Activated T-cell treated with anti-CD3 and anti-CD28 coated beads, Interleukin-2, amount 50 U/mL, for 48 hours (primary cell): ENCODE data around the gene PPARA.
A peak's percentile ranks its signal among the peaks of the same experiment; 100 is the strongest.

Source experiments
- DNase-seq, 2 experiments: peaks; one replicate each; pipeline ENCODE4 v3.0.0-alpha.2; 2020

Gene PPARA

DNA sequence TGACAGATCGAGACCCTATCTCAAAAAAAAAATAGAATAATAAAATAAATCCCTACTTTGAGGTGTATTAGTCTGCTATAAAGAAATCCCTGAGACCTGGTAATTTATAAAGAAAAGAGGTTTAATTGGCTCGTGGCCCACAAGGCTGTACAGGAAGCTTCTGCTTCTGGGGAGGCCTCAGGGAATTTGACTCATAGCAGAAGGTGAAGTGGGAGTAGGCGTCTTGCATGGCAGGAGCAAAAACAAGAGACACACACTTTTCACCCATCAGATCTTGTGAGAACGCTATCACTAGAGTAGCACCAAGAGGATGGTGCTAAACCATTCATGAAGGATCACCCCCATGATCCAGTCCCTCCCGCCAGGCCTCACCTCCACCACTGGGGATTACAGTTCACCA, 70.6 kb downstream of the PPARA start:
- DNase-seq = peak; percentile 33 to 34

DNA sequence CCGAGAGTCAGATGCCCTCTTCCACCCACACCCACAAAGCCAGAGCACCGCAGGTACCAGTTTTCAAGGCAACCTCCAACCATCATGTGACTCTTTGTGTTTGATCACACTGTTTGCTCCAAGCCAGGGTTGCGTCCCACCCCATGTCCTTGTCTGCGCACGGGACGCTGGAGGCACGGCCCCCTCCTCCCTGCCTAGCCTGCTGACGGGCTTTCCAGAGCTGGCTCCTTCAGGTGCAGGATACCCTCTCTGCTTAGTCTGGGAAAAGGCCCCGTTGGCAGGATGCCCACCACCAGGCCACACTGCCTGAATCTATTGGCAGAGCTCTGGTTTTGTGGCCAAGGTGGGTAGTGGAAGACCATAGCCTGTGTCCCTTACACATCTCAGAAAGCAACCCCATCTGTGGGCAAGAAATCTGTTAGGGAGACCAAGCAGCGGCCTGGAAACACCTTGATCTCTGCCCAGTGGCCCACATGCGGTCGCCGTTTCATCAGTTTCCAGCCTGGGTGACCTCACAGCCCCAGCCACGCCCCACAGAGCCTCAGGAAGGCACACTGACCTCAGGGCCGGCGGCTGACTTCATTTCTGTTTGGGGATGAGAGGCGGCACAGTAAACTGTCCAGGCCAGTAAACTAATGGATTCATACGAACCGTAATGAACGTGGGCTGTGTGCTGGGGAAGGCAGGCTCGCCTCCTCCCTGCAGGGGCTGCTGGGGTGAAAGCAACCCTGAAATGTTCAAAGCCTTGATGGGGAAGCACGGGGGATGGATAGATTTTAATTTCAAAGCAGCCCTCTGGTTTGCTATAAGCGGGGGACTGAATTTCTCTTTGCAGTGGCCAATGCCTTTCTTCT, 73.9 kb downstream of the PPARA start:
- no peak for DNase-seq

DNA sequence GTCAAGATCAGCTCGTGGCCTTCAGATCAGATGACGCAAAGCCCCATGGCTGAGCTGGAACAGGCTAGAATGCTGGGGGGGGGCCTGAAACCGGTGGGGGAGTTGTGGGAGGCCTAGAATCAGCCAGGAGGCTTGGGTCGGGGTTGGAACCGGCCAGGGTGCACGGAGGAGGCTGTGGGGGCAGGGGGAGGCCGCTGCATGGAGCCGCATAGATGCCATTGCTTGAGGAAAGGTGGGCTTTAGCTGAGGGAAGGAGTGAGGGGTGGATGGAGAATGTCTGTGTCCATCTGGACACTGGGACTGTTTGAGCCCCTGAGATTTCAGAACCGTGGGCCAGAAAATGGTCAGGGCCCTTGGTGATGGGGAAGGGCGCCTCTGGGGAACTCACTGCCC, 74.6 kb downstream of the PPARA start:
- no peak for DNase-seq

DNA sequence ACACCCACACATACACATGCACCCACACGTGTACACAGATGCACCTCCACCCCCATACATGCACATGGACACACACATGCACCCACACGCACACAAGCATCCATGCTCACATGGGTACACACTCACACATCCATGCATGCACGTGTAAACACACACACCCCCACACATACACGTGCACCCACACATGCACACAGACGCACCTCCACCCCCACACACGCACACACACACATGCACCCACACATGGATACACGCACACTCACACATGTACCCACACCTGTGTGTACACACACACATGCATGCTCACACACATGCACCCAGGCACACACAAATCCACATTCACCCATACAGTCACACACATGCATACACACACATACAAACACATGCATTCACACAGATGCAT, 75.3 kb downstream of the PPARA start:
- DNase-seq = no peak

DNA sequence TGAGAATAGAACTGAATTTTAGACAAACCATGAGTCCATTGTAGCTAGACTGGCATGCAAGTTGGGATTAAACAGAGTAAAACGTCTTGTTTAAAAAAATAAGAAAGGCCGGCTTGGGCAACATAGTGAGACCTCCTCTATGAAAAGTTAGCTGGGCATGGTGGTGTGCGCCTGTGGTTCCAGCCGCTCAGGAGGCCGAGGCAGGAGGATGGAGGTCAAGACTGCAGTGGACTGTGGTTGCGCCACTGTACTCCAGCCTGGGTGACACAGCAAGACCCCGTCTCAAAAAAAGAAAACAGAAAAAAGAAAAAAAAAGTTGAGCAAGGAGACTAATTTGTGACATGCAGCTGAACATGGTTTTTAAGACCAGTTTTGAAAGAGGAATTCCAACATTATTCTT, 76.3 kb downstream of the PPARA start:
- DNase-seq = no peak

DNA sequence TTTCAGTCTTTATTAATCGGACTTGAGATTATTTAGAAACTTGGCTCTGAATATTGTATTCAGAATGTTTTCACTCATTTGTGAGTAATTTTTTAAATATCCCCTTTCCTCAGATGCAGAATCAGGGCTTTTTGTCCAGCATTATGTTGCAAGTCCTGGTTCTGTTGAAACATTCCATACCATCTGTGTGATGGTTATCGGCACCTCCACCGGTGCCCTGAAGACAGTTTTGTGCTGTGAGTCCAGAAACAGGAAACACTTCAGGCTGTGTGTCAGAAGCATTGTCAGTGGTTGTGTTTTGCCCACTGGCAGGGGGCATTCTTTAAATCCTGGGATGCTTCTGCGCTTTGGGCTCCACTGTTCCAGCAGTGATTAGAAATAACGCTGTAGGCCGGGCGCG, 79.4 kb downstream of the PPARA start:
- DNase-seq = no peak

DNA sequence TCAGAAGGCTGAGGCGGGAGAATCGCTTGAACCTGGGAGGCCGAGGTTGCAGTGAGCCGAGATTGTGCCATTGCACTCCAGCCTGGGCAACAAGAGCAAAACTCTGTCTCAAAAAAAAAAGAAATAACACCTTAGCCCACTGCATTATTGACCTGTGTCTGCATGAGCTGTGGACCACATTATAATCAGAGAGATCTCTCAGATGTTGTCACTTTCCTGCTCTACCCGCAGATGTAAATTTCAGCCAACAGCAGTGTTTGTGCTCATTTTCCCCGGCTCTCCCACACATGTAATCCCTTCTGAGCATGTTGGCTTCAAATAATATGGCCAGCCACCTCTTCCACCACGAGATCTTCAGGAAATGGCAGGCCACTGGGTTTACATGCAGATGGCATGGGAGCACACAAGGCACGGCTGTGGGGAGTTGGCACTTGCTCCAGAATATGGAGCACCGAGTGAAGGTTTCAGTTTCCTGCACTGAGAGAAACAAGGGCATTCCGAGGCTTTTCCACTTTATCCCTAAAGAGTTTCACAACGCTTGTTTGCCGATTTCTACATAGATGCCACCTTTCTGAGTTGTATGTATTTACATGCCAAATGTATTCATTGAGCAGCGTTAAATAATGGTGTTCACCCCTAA, 80.1 kb downstream of the PPARA start:
- DNase-seq = no peak

DNA sequence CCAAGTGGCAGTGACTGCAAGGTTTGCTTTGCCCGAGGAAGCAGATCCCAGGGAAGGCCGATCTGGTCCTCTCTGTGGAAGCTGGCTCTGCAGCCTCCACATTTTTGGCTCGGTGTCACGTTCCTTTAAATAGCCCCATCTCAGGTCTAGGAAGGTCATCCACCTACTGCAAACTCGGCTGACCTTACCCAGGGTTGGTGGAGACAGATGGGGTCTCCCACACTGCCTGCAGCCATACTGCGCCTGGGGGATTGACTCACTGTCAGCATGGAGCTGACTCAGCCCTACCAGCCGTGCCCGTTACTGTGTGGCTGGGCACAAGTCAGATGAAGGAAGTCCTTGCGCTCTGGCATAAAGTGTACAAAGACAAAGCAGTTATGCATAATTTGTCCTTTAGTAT, 82.9 kb downstream of the PPARA start:
- DNase-seq = no peak

DNA sequence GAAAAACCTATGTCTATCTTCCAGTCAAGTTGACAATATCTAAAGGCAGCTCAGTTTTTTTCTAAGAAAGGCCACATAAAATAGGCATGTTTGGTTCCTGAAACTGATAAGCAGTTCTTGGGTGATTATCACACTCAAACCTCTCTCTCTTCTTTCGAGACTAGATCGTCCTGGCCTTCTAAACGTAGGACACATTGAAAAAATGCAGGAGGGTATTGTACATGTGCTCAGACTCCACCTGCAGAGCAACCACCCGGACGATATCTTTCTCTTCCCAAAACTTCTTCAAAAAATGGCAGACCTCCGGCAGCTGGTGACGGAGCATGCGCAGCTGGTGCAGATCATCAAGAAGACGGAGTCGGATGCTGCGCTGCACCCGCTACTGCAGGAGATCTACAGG, 84.6 kb downstream of the PPARA start:
- no peak for DNase-seq

DNA sequence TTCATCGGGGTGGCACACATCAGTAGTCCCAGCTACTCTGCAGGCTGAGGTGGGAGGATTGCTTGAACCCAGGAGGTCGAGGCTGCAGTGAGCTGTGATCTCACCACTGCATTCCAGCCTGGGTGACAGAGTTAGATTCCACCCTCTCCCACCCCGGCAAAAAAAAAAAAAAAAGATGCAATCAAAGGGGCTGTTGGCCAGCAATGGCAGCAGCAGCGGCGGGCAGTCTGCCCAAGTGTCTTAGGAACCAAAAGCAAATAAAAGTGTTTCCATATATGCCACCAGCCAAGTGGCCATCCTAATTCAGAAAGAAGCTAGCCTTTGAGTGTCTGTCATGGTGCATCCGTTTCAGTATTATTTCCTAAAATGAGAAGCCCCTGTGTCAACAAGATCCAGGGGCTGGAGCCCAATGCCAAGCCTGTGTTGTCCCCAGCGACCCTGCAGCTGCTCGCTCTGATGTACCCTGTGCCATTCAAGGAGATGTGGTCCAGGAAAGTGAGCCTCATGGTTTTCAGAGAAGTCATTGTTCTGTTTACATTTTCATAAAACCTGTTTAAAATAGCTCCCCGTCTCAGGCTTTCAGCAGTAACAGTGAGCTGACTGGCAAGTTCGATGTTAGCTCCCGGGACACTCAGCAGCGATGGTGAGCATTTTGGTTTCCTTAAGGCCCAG, 87.3 kb downstream of the PPARA start:
- no peak for DNase-seq

DNA sequence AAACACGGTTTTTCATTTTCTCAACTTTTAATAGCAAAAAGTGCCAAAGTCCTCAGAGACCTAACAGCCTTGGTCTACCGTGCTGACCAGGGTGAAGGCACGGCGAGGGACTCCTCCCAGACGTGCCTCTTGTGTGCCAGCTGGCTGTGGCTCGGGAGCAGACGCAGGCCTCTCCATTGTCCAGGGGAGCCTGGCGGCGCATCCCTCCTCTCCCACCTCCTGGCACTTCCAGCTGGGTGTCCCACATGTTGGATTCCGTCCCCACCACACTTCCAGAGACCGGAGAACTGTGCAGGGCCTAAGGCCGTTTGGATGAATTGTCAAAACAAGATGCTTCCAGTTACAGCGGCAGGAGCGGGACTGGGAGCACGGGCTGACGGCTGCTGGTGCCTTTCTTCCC, 88.2 kb downstream of the PPARA start:
- DNase-seq = no peak

DNA sequence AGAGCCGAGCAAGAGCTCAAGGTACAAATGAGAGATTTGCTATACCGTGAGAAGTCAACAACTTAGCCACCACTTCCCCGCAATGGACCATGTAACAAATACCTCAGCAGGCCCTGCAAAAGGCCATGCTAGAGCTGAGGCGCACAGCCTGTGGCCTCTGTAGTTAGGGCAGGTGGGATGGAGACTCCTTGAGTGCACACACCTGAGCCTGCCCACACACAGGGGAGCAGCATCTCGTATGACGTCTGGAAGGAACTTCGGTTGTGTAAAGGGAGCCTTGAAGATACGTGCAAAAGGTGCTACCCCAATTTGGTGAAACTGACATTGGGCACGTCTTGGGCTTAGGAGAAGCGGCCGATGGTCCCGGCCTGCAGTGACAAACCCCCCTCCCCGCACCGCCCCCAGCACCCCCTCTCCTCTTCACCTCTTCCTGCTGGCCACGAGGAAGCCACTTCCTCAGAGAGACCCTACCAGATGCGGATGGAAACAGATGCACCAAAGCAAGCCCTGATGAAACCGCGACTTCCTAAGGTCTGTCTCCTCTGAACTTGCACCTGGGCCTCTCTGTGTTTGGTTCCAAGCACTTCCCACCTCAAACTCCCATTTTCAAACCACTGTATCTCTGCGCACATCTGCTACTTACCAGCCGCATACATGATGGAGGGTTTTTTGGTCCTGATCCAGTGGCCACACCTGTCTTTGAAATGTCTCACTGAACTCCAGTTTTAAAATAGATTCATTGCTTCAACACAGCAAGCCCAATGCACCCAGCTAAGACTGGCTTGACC, 89.1 kb downstream of the PPARA start:
- no peak for DNase-seq

DNA sequence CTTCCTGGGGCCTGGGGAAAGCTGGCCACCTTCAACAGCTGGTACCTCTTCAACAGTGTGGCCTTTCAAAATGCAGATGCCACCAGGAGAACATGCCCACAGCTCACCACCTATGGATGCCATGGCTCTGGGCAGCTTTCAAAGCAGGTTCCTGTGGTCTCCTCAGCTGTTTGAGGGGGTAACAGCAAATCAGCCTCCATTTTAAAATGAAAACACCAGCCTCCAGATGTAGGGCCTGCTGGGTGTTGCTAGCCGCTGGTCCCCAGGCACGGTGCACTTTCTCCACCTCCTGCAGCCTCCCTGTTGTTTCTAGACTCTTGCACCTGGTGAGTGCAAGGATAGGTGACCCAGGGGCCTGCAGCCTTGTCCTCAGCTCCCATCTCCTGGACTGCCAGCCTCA, 89.7 kb downstream of the PPARA start:
- DNase-seq = no peak

DNA sequence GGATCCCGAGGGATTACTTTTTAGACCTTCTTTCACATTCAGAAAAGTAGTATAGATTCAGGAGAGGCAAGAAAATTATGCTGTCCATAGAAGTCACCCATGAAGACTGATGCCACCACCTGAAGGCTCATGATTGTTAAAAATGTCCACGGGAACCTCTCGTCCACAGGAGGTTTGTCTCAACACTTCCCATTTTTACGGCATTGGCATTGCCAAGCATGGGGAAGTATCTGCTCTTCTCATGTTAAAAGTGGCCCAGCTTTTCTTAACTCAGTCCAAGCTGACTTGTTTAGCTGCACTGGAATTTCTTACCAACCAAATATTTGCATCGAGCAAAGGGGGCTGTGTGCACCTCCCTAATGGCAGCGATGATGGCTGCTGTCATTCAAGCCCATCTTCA, 90.2 kb downstream of the PPARA start:
- no peak for DNase-seq

DNA sequence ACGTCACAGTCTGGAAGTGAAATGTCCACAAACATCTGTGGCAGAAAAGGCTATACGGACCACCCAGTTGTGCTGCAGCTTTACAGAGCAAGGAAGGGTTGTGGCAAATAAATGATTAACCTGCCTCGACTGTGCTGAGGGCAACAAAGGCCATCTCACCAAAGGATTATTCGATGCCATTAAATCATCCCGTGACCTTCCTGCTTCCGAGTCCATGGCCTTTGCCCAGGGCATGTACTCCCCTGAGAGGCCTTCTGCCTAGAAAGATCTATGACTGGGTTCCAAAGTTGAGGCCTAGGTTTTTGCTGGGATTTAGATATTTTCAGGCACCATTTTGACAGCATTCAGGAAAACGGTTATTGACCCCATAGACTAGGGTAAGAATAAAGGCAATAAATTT, 90.6 kb downstream of the PPARA start:
- DNase-seq = no peak

DNA sequence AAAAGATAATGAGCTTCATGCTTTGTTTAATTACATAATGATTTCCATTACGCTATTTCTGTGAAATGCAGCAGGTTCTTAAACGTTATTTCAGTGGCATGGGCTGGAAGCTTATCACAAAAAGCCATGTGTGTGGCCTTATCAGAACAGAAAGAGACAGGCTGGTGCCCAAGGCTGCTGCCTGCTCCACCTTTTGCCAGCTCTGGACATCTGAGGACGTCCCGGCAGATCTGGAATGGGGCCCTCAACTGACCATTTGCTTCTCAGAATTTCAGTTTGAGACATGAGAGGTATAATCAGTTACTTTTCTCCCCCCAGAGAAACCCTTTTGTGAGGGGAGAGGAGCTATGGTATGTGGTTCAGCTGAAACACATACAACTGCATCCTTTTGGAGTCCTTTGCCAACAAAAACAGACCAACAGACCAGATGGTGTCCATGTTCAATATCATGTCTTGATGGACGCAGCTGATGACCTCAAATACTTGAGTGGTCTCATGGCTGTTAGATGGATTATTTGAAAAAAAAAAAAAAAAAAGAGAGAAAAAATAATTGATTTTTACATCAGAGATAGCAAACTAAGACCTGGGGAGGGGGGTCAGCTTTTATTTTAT, 91.2 kb downstream of the PPARA start:
- DNase-seq = no peak

DNA sequence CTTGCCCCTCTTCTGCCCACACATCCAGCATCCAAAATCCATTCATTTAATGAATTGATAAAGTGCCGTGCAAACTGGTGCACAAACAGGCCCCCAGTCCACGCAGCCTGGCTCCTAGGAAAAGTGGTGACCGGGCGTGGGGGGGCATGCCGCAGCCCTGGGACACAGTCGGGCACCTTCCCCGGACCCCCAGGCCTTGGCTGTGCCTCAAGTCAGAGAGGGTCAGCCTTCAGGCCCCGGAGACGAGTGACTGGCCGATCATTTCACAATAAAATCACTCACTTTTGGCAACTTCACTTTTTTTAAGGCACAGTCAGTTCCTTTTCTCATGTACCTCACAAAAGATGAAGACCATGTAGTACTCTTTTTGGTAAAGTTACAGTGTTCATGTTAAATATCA, 91.8 kb downstream of the PPARA start:
- DNase-seq = no peak

DNA sequence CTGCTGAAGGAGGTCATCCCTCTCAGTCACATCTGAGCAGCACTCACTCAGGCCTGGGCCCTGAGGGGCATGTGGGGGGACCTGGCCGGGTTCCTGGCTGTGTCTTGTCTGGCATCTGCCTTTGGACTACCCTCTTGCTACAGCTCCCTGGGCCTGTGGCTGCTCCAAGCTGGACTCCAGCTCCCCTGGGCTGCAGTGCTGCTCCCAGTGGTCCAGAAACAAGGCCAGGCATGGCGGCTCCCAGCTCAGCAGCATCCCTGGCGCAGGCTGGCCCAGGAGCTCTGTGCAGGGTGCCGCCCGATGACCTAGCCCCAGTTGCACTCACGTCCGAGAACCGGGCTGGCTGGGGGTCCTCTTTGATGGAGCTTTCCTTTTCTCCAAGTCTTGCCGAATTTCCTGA, 94.4 kb downstream of the PPARA start:
- DNase-seq = no peak

DNA sequence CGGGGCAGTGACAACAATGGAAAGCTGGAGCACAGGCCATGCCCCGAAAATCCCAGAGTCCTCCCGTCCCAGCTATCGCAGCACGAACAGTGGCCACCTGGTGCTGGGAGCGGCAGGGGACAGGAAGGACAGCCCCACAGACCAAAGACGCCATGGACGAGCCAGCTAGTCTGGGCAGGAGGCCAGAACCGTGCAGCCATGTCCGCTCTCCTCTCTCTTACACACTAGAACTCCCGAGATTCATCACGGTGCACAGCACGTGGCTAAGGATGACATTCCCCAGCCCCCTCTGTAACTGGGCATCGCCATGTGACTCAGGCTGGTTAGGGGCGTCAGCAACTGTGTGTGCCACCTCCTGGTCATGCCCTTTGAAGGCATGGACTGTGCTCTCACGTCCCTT, 95.2 kb downstream of the PPARA start:
- no peak for DNase-seq

DNA sequence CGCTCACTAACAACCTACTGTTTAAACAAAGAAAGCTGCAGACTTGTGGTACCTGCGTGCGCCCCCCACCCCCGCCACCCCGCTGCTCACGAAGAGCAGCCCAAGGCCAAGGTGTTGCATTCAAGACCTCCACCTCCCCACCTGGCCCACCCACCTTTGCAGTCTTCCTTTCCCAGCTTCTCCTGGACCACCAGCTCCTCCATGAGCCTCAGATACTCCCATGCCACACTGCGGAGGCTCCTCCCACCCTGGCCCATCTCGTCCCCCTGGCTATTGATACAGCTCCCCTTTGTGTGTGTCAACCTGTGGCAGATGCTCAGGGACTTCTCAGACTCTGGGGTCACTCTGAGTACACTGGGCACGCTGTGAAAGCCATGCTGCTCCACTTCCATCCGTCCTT, 95.9 kb downstream of the PPARA start:
- no peak for DNase-seq

DNA sequence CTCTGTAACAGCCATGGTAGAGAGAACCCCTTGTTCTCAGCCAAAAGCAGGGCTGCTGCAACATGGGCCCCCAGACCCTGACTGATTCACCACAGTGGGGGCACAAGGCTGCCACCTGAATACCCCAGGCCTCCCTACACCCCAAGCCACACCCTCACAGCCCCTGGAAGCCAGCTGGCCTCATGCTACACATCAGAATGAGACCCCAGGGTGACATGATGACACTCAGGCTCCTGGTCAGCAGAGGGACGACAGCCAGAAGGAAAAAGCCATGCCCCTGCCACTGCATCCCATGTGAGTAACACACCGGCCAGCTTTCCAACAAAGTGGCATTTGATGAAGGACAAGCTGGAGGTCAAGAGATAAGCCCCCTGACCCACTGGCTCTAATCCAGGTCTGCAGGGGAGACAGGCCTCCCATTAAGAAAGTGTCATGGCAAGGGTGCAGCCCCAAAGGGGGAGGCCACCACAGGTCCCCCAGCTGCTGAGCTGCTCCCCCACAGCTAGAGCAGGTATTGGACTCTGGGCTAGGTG, 97.2 kb downstream of the PPARA start:
- DNase-seq = no peak

DNA sequence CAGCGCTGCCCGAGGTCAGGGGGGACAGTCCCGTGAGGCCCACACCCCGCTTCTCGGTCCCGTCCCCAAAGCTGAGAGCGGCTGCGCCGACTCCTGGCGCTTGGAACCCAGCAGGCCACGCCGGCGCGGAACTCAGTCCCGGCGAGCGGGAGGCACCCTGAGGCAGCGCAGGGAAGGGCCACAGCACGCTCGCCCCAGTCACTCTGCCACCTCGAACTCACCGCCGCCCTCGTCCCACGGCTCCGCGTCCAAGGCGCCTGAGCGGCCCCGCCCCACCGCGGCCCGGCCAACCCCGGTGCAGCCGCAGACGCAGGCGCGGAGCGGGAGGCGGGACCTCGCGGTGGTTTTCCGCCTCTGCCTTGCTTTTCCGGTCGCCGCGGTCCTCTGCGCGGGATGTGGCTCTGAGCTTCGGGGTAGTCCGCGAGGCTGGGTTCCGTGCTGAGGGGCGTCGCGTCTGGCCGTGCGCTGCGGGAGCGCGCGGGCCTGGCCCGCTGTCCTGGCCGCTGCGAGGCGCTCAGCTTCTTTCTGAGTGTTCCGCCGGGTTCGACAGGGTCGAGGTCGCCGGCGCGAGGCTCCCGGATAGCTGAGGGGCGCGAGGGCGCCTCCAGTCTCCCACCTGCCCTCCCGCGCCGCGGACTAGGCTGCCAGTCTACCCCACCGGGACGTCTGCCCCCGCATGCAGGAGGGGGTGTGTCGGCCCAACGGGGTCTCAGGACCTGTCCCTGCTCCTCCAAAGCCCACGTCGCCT, 99.9 kb downstream of the PPARA start, which contains the start of gene CDPF1:
Gene CDPF1, minus strand, starts transcription at position 259 of the 748 bp plus-strand sequence. CDS start 2,009 bp downstream, outside the sequence.
- peak; percentile 93 to 96 for DNase-seq
